Measurements from ENCODE around the gene EXOC4. TPM values are rescaled to one million over a fixed set of nuclear protein-coding genes. Genes with fewer than 3 reads are reported as not detected.

Gene EXOC4
- total RNA-seq, 1 donor from 2014 or later = 103 TPM

GRCh38 chr7:133570321-133570720, 317.4 kb downstream of the EXOC4 start:
- no peak for TF ChIP-seq CTCF (IDR thresholded peaks at IDR 0.05)
- Mint-ChIP-seq H3K36me3 (ENCODE audit: low read depth) (peaks cover 10% of the 10 kb centered on the region), H3K27me3 (no peaks in the 10 kb centered on the region), H3K9me3 (no peaks in the 10 kb centered on the region), H3K4me1 (no peaks in the 10 kb centered on the region), H3K4me3 (no peak overlapping the region), H3K27ac (no peak overlapping the region)
- ATAC-seq (ENCODE audit: low read depth) (no peak), DNase-seq (no peak)
- intact Hi-C loops (cut with micrococcal nuclease) = no loop called here
- CTCF ChIA-PET = no interaction called here
- POLR2A ChIA-PET = no interaction called here

- Mint-ChIP-seq H3K36me3 (ENCODE audit: low read depth) (peaks cover 7% of the 10 kb centered on the region), H3K4me1 (no peaks in the 10 kb centered on the region), H3K27me3 (no peaks in the 10 kb centered on the region), H3K9me3 (no peaks in the 10 kb centered on the region), H3K27ac (no peak overlapping the region), H3K4me3 (no peak overlapping the region)
- ATAC-seq (ENCODE audit: low read depth) (no peak), DNase-seq (no peak)
- TF ChIP-seq CTCF (IDR thresholded peaks at IDR 0.05) = no peak
- ChIA-PET POLR2A (no interaction called here), CTCF (no interaction called here)
- intact Hi-C loops (cut with micrococcal nuclease) = no loop called here
Measured at GRCh38 chr7:133571076-133571475, 318.2 kb downstream of the EXOC4 start.

GRCh38 chr7:133572087-133572486, 319.2 kb downstream of the EXOC4 start:
- no peak for DNase-seq
- H3K27me3 Mint-ChIP-seq = no peaks in the 10 kb centered on the region
- intact Hi-C loops (cut with micrococcal nuclease) = no loop called here
- no peak overlapping the region for H3K4me3 Mint-ChIP-seq
- H3K4me1 Mint-ChIP-seq = no peaks in the 10 kb centered on the region
- no peaks in the 10 kb centered on the region for H3K9me3 Mint-ChIP-seq
- ATAC-seq (ENCODE audit: low read depth) = no peak
- no peak overlapping the region for H3K27ac Mint-ChIP-seq
- CTCF ChIA-PET = no interaction called here
- peaks cover 7% of the 10 kb centered on the region for H3K36me3 Mint-ChIP-seq (ENCODE audit: low read depth)
- POLR2A ChIA-PET = no interaction called here
- no peak for TF ChIP-seq CTCF (IDR thresholded peaks at IDR 0.05)

GRCh38 chr7:133572843-133573242, 320.0 kb downstream of the EXOC4 start:
- no peak for DNase-seq
- CTCF ChIA-PET = no interaction called here
- H3K9me3 Mint-ChIP-seq = no peaks in the 10 kb centered on the region
- ATAC-seq (ENCODE audit: low read depth) = no peak
- H3K4me1 Mint-ChIP-seq = no peaks in the 10 kb centered on the region
- intact Hi-C loops (cut with micrococcal nuclease) = no loop called here
- POLR2A ChIA-PET = no interaction called here
- TF ChIP-seq CTCF (IDR thresholded peaks at IDR 0.05) = no peak
- H3K4me3 Mint-ChIP-seq = no peak overlapping the region
- no peak overlapping the region for H3K27ac Mint-ChIP-seq
- H3K27me3 Mint-ChIP-seq = no peaks in the 10 kb centered on the region
- peaks cover 7% of the 10 kb centered on the region for H3K36me3 Mint-ChIP-seq (ENCODE audit: low read depth)

GRCh38 chr7:133573554-133574265, 320.8 kb downstream of the EXOC4 start:
- Mint-ChIP-seq H3K27me3 (no peaks in the 10 kb centered on the region), H3K27ac (no peak overlapping the region), H3K4me1 (no peaks in the 10 kb centered on the region), H3K4me3 (no peak overlapping the region), H3K36me3 (ENCODE audit: low read depth) (peaks cover 7% of the 10 kb centered on the region), H3K9me3 (no peaks in the 10 kb centered on the region)
- POLR2A ChIA-PET = no interaction called here
- ATAC-seq (ENCODE audit: low read depth) (no peak), DNase-seq (no peak)
- intact Hi-C loops (cut with micrococcal nuclease) = no loop called here
- CTCF ChIA-PET = no interaction called here
- no peak for TF ChIP-seq CTCF (IDR thresholded peaks at IDR 0.05)

Measured in activated B cell treated with CpG ODN at 0.5 μM for 24 hours (primary cell).